ENCODE measurements around the gene ADSS1. TPM values are rescaled to one million over a fixed set of nuclear protein-coding genes. Genes with fewer than 3 reads are reported as not detected.

Gene ADSS1
- total and polyA plus RNA-seq, 4 donors = 1.8 to 18.8 (median 12.2) TPM

DNA sequence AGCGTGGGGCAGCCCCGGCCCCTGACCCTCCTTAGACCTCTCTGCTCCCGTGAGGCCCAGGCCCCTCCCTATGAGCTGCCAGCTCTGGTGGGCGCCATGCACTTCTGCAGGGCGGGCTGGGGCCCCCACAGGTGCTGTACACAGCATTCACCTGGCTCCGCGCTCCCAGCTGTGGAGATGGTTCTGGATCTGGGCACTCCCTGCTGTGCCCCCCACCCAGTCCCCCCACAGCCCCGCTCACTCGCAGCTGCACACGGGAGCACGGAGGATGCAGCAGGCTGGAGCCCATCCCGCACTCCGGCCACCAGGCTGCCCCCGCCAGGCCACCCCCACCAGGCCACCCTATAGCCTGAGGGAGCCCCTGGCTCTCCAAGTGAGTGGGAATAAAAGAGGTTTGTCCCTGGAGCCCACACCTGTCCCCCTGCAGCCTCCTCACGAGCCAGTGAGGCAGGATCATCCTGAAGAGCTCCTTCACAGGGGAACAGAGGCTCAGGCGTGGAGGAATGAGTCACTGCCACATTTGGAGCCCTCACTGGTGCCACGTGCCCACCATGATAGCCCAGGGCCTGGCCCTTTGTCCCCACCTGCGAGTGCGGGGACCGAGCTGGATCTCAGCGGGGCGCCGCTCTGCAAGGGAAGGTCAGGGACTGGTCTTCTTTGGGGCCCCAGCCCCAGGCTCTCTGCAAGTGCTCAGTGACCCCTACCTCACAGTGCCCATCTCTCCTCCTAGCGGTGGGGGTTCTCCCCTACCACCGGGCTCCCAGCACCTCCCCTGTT lies 1.9 kb downstream of the ADSS1 start:
- Histone ChIP-seq H3K4me3 (ENCODE audit: low read depth in 1 of 3, low read length in 3 of 3) (no peak overlapping the region), H3K27ac (ENCODE audit: low read depth in 1 of 2, low read length in 2 of 2) (peak overlapping the region; percentile 93 to 97), H3K36me3 (ENCODE audit: control insufficient read depth in 4 of 4, insufficient read depth in 3 of 4, low read depth in 1 of 4, low read length in 3 of 4) (no peaks in the 10 kb centered on the region), H3K9me3 (ENCODE audit: control insufficient read depth in 4 of 4, low read length in 3 of 4) (no peaks in the 10 kb centered on the region), H3K27me3 (ENCODE audit: control insufficient read depth in 4 of 4, insufficient read depth in 4 of 4, low read length in 3 of 4) (no peaks in the 10 kb centered on the region), H3K4me1 (ENCODE audit: control insufficient read depth in 4 of 4, insufficient read depth in 4 of 4, low read length in 3 of 4) (peaks cover 18 to 52% (median 35%) of the 10 kb centered on the region in 4 donors), H3K9ac (ENCODE audit: low read depth in 1 of 2, low read length in 2 of 2) (peak overlapping the region in 1 of 2 donors; percentile 33)
- TF ChIP-seq, protein P1, sequence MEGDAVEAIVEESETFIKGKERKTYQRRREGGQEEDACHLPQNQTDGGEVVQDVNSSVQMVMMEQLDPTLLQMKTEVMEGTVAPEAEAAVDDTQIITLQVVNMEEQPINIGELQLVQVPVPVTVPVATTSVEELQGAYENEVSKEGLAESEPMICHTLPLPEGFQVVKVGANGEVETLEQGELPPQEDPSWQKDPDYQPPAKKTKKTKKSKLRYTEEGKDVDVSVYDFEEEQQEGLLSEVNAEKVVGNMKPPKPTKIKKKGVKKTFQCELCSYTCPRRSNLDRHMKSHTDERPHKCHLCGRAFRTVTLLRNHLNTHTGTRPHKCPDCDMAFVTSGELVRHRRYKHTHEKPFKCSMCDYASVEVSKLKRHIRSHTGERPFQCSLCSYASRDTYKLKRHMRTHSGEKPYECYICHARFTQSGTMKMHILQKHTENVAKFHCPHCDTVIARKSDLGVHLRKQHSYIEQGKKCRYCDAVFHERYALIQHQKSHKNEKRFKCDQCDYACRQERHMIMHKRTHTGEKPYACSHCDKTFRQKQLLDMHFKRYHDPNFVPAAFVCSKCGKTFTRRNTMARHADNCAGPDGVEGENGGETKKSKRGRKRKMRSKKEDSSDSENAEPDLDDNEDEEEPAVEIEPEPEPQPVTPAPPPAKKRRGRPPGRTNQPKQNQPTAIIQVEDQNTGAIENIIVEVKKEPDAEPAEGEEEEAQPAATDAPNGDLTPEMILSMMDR (IDR thresholded peaks at IDR 0.05; ENCODE audit: low read depth, low read length, missing input control) = no peak
- TF ChIP-seq TAF1 (conservative IDR thresholded peaks at IDR 0.05) (no peak), FOXA2 (IDR thresholded peaks at IDR 0.05) (no peak), GABPA (IDR thresholded peaks at IDR 0.05 in 1 of 2, conservative IDR thresholded peaks at IDR 0.05 in 1 of 2) (no peak)
- TF ChIP-seq, protein P2, sequence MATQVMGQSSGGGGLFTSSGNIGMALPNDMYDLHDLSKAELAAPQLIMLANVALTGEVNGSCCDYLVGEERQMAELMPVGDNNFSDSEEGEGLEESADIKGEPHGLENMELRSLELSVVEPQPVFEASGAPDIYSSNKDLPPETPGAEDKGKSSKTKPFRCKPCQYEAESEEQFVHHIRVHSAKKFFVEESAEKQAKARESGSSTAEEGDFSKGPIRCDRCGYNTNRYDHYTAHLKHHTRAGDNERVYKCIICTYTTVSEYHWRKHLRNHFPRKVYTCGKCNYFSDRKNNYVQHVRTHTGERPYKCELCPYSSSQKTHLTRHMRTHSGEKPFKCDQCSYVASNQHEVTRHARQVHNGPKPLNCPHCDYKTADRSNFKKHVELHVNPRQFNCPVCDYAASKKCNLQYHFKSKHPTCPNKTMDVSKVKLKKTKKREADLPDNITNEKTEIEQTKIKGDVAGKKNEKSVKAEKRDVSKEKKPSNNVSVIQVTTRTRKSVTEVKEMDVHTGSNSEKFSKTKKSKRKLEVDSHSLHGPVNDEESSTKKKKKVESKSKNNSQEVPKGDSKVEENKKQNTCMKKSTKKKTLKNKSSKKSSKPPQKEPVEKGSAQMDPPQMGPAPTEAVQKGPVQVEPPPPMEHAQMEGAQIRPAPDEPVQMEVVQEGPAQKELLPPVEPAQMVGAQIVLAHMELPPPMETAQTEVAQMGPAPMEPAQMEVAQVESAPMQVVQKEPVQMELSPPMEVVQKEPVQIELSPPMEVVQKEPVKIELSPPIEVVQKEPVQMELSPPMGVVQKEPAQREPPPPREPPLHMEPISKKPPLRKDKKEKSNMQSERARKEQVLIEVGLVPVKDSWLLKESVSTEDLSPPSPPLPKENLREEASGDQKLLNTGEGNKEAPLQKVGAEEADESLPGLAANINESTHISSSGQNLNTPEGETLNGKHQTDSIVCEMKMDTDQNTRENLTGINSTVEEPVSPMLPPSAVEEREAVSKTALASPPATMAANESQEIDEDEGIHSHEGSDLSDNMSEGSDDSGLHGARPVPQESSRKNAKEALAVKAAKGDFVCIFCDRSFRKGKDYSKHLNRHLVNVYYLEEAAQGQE (IDR thresholded peaks at IDR 0.05) = no peak
- no peak for DNase-seq (ENCODE audit: low spot score)
- 81% methylated on average over 25 of the region's 25 CpGs for WGBS

DNA sequence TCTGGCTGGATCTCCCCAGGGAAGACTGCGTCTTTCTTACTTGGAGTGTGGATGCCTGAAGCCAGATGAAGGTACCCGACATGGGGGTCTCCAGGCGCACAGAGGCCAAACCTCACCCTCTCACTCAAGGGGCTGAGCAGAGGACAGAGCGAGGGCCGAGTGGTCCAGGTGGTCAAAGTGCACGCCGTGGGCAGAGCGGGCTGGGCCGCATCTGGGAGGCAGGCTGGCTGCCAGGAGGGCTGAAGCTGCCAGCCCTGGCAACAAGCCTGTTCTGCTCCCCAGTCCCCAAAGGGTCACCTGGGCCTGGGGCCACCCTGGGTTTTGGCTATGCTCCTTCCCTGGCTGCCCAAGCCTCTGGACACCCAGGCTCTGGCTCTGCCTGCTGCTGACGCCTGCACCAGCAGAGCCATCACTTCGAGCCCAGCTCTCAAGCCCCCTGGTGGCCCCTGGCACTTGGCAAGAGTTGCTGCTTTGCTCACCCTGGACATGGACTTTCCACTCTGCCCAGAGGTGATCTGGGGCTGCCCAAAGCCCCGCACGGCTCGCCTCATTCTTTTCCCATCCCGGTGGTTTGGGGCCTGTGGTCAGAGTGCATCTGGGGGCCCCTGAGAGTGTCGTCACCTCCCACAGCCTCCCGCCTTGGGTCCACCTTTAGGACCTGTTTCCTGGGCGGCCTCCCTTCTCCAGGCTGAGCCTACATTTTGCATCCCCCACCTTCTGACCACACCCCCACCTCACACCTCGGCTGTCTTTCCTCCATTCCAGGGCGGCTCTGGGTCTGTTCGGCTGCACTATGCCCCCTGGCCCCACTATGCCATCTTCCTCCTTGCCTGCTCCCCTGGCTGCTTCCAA lies 2.8 kb downstream of the ADSS1 start:
- Histone ChIP-seq H3K27ac (ENCODE audit: low read depth in 1 of 2, low read length in 2 of 2) (peak overlapping the region; percentile 93 to 97), H3K9ac (ENCODE audit: low read depth in 1 of 2, low read length in 2 of 2) (peak overlapping the region in 1 of 2 donors; percentile 18)
- TF ChIP-seq, protein P1 (IDR thresholded peaks at IDR 0.05; ENCODE audit: low read depth, low read length, missing input control) = no peak
- TF ChIP-seq TAF1 (conservative IDR thresholded peaks at IDR 0.05) (no peak), EGR1 (IDR thresholded peaks at IDR 0.05; ENCODE audit: low read depth in 2 of 2) (no peak), JUND (IDR thresholded peaks at IDR 0.05) (peak in 1 of 2 donors; percentile 20), FOXA2 (IDR thresholded peaks at IDR 0.05) (no peak), SP1 (IDR thresholded peaks at IDR 0.05) (peak; percentile 75), FOXA1 (IDR thresholded peaks at IDR 0.05) (no peak), HNF4G (IDR thresholded peaks at IDR 0.05) (peak; percentile 50), HNF4A (conservative IDR thresholded peaks at IDR 0.05) (peak; percentile 78 to 86), GABPA (IDR thresholded peaks at IDR 0.05 in 1 of 2, conservative IDR thresholded peaks at IDR 0.05 in 1 of 2) (no peak), RXRA (IDR thresholded peaks at IDR 0.05) (peak; percentile 80 to 84), NR2F2 (IDR thresholded peaks at IDR 0.05) (peak; percentile 19), YY1 (IDR thresholded peaks at IDR 0.05) (no peak), RAD21 (IDR thresholded peaks at IDR 0.05) (peak in 1 of 2 donors; percentile 6)
- TF ChIP-seq, protein P3, sequence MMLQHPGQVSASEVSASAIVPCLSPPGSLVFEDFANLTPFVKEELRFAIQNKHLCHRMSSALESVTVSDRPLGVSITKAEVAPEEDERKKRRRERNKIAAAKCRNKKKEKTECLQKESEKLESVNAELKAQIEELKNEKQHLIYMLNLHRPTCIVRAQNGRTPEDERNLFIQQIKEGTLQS (IDR thresholded peaks at IDR 0.05) = no peak
- TF ChIP-seq, protein P4, sequence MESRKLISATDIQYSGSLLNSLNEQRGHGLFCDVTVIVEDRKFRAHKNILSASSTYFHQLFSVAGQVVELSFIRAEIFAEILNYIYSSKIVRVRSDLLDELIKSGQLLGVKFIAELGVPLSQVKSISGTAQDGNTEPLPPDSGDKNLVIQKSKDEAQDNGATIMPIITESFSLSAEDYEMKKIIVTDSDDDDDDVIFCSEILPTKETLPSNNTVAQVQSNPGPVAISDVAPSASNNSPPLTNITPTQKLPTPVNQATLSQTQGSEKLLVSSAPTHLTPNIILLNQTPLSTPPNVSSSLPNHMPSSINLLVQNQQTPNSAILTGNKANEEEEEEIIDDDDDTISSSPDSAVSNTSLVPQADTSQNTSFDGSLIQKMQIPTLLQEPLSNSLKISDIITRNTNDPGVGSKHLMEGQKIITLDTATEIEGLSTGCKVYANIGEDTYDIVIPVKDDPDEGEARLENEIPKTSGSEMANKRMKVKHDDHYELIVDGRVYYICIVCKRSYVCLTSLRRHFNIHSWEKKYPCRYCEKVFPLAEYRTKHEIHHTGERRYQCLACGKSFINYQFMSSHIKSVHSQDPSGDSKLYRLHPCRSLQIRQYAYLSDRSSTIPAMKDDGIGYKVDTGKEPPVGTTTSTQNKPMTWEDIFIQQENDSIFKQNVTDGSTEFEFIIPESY (IDR thresholded peaks at IDR 0.05) = no peak
- TF ChIP-seq, protein P5, sequence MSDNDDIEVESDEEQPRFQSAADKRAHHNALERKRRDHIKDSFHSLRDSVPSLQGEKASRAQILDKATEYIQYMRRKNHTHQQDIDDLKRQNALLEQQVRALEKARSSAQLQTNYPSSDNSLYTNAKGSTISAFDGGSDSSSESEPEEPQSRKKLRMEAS (IDR thresholded peaks at IDR 0.05) = no peak

More for the DNA sequence above, 2.8 kb downstream of the ADSS1 start:
- H3K9me3 ChIP-seq (ENCODE audit: control insufficient read depth in 4 of 4, low read length in 3 of 4) = no peaks in the 10 kb centered on the region
- H3K4me1 ChIP-seq (ENCODE audit: control insufficient read depth in 4 of 4, insufficient read depth in 4 of 4, low read length in 3 of 4) = peaks cover 20 to 55% (median 42%) of the 10 kb centered on the region in 4 donors
- DNase-seq (ENCODE audit: low spot score) = no peak
- no peaks in the 10 kb centered on the region for H3K36me3 ChIP-seq (ENCODE audit: control insufficient read depth in 4 of 4, insufficient read depth in 3 of 4, low read depth in 1 of 4, low read length in 3 of 4)
- H3K27me3 ChIP-seq (ENCODE audit: control insufficient read depth in 4 of 4, insufficient read depth in 4 of 4, low read length in 3 of 4) = no peaks in the 10 kb centered on the region
- no peak overlapping the region for H3K4me3 ChIP-seq (ENCODE audit: low read depth in 1 of 3, low read length in 3 of 3)
- 47% methylated on average over 21 of the region's 21 CpGs for WGBS
